IPS DF 6.9 (cell line): ENCODE data around the gene DEPDC7.
"Not testable (repeated sequence)": the region's sequence is repeated elsewhere in the genome, so short reads cannot be mapped to it uniquely, and the experiment has no call there.

Experiments
- DNase-seq: peaks from one replicate; pipeline ENCODE4 v3.0.0-alpha.2; 2013; ENCODE audit warnings: low read depth, low spot score
- H3K27ac ChIP-seq: one replicate; pipeline ENCODE4 v1.5.1; 2013; ENCODE audit warnings: low read length, control low read depth
- H3K27me3 ChIP-seq: 2 replicates; pipeline ENCODE4 v1.6.1; 2013; ENCODE audit warnings: mild to moderate bottlenecking, low read length; ENCODE audit not compliant: control insufficient read depth, insufficient read depth
- H3K36me3 ChIP-seq: 2 replicates; pipeline ENCODE4 v1.6.1; 2013; ENCODE audit warnings: low read length; ENCODE audit not compliant: control insufficient read depth, insufficient read depth
- H3K4me1 ChIP-seq: 2 replicates; pipeline ENCODE4 v1.6.1; 2013; ENCODE audit warnings: low read length; ENCODE audit not compliant: control insufficient read depth, insufficient read depth
- H3K4me3 ChIP-seq: 2 replicates; pipeline ENCODE4 v1.5.1; 2013; ENCODE audit warnings: mild to moderate bottlenecking, low read length
- H3K9me3 ChIP-seq: 2 replicates; pipeline ENCODE4 v1.6.1; 2013; ENCODE audit warnings: low read length, inconsistent platforms; ENCODE audit not compliant: control insufficient read depth, insufficient read depth
- WGBS: extraction: QIAGEN DNeasy Blood & Tissue Kit; methylation state at CpG from one replicate; pipeline ENCODE4 v1.1.7; 2013; ENCODE audit warnings: mixed read lengths, missing lambda C conversion rate; ENCODE audit not compliant: insufficient read length, insufficient coverage; 5-methylcytosine and 5-hydroxymethylcytosine counted together

Gene DEPDC7

DNA sequence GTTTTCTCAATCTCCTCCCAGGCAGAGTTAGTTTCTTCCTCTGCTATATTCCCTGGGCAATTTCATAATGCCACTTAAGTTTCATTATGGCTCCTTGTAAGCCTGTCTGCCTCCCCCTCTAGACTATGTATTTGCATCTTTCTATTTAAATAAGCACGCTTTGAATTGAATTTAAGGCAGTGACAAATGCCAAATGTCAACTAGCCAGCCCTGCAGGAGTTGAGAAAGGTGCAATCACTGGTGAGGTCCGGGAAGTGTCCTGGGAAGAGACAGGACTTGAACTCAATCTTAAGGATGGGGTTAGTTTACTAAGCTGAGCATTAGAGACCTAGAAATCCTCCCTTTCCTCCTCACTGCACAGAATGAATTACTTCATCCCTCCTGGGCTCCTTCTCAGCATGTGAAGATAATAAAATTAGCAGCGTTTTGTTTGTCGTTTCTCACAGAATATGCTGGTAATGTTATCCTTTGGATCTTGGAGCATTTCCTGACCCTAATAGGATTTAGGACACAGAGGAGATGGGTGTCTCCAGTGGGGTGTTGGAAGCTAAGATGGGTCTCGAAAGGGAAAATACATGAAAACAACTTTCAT, 25.3 kb downstream of the DEPDC7 start:
- H3K36me3 ChIP-seq: peaks cover 6% of the 10 kb centered on the region; the same call in 1 of the 2 replicates
- no peak overlapping the region for H3K27ac ChIP-seq
- no peak overlapping the region for H3K4me3 ChIP-seq
- H3K27me3 ChIP-seq: no peaks in the 10 kb centered on the region
- H3K4me1 ChIP-seq: no peaks in the 10 kb centered on the region
- no CpG with 5 or more reads among the region's 5 CpGs for WGBS
- DNase-seq: no peak
- H3K9me3 ChIP-seq: no peaks in the 10 kb centered on the region; the same call in 1 of the 2 replicates

- Histone ChIP-seq H3K4me3 (no peak overlapping the region), H3K4me1 (no peaks in the 10 kb centered on the region), H3K9me3 (no peaks in the 10 kb centered on the region; the same call in 1 of the 2 replicates), H3K27me3 (no peaks in the 10 kb centered on the region), H3K27ac (no peak overlapping the region), H3K36me3 (peaks cover 6% of the 10 kb centered on the region; the same call in 1 of the 2 replicates)
- DNase-seq: no peak
- WGBS: no CpG with 5 or more reads among the region's 2 CpGs
Measured at GRCh38 chr11:33043221-33043830, 27.6 kb downstream of the DEPDC7 start.

- no CpG with 5 or more reads among the region's 4 CpGs for WGBS
- no peak overlapping the region for H3K27ac ChIP-seq
- no peaks in the 10 kb centered on the region for H3K27me3 ChIP-seq
- no peak for DNase-seq
- no peaks in the 10 kb centered on the region for H3K4me1 ChIP-seq
- no peaks in the 10 kb centered on the region; the same call in 1 of the 2 replicates for H3K9me3 ChIP-seq
- peaks cover 6% of the 10 kb centered on the region; the same call in 1 of the 2 replicates for H3K36me3 ChIP-seq
- no peak overlapping the region for H3K4me3 ChIP-seq
Measured at GRCh38 chr11:33044285-33044756, 28.6 kb downstream of the DEPDC7 start.

DNA sequence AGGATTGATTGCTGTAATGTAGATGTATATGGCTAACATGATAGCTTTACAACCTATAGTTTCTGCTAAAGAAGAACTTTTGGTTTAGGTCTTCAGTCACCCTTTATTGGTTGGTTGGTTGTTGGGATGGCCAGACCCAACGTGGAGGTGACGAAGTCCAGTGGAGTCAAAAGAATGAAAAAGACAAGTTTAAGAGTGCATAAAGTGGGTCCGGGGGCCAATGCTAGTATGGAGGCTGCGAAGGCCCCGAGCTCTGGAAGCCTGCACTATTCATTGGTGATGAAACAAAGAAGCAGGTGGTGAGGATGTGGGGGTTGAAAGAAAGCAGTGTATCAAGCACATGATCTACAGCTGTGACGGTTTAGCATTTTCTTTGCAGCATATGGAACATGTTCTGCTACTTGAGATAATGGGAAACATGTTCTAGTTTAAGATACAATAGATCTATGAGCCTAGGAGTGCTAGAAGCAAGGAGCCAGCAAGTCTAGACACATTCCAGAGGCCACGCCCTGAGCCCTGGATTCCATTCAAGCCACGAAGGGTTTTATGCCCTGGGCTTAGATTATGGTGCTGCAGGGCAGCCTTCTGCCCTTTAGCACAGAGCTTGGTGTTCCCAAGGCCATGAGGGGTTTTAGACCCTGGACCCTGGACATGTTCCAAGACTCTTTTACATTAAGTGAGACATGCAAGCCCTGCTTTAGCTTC, 30.0 kb downstream of the DEPDC7 start:
- Histone ChIP-seq H3K27ac (no peak overlapping the region), H3K9me3 (no peaks in the 10 kb centered on the region; the same call in 1 of the 2 replicates), H3K4me3 (no peak overlapping the region), H3K4me1 (no peaks in the 10 kb centered on the region), H3K27me3 (no peaks in the 10 kb centered on the region), H3K36me3 (peaks cover 6% of the 10 kb centered on the region; the same call in 1 of the 2 replicates)
- DNase-seq: no peak
- WGBS: no CpG with 5 or more reads among the region's 8 CpGs

DNA sequence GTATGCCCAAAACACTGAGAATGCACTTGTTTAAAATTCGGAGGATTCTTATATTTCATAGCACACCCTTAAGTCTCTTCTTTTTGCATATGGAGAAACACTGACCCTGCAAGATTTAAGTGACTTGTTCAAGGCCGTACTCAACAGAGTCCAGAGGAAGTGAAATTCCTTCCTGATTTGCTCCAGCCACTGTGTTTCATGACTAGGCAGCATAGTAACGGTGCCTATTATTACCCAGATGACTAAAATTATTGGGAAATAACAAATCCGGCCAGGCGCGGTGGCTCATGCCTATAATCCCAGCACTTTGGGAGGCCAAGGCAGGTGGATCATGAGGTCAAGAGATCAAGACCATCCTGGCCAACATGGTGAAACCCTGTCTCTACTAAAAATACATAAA, 33.0 kb downstream of the DEPDC7 start:
- H3K27ac ChIP-seq, H3K4me3 ChIP-seq, H3K4me1 ChIP-seq, H3K9me3 ChIP-seq, DNase-seq, H3K36me3 ChIP-seq, H3K27me3 ChIP-seq: not testable (repeated sequence)
- WGBS: no CpG with 5 or more reads among the region's 6 CpGs

DNA sequence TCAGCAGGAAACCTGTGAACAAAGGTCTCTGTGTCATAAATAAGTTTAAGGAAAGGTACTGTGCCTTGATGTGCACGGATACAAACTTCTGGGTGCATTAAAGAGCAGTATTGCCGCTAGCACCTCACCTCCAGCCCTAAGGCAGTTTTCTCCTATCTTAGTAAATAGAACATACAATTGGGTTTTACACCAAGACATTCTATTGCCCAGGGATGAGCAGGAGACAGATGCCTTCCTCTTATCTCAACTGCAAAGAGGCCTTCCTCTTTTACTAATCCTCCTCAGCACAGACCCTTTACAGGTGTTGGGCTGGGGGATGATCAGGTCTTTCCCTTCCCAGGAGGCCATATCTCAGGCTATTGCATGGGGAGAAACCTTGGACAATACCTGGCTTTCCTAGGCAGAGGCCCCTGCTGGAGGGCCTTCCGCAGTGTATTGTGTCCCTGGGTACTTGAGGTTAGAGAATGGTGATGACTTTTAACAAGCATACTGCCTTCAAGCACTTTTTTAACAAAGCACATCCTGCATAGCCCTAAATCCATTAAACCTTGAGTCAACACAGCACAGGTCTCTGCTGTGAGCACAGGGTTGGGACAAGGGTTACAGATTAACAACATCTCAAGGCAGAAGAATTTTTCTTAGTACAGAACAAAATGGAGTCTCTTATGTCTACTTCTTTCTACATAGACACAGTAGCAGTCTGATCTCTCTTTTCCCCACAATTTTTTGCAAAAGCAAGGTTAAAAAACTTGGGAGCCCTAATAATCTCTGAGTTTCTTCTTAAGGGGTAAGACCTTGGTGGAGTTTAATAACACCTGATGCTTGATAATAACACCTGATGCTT, 34.1 kb downstream of the DEPDC7 start:
- H3K27me3 ChIP-seq, H3K4me3 ChIP-seq, H3K36me3 ChIP-seq, H3K9me3 ChIP-seq, H3K27ac ChIP-seq, H3K4me1 ChIP-seq, DNase-seq: not testable (repeated sequence)
- WGBS: no CpG with 5 or more reads among the region's 3 CpGs

DNA sequence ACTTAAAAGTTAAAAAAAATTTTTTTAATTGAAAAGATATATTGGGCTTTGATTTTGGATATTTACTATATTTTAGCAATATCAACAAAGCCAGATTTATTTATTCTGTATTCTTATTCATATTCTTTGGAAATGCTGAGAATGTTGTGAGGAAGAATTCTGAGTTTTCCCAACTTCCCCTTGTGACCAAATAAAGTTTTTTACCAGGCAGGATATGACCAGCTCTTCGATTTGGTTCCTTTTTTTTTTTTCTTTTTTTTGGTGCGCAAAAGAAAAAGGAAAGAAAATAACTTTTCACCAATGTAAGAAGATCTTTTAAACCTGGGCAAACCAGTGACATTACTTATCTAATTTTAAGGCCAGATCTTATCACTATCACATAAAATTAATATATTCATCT, 36.6 kb downstream of the DEPDC7 start:
- no peaks in the 10 kb centered on the region for H3K36me3 ChIP-seq

DNA sequence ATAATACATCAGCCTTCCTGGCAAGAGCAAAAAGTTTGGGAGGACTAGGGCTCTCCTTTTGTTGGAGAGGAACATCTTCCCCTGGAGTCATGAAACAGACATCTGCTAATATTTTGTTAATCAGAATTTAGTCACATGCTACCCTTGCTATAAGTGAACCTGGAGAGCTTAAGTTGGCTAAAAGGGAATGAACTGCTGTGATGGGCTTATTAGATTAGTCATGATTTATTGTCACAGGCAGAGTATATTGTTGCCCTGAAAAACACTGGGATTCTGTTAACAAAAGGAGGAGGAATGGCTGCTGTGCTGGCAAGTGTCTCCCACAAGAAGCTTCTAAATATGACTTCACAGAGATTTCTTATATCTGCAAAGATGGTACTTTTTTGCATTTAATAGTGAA, 39.7 kb downstream of the DEPDC7 start:
- Histone ChIP-seq H3K36me3 (no peaks in the 10 kb centered on the region), H3K4me3 (no peak overlapping the region), H3K9me3 (no peaks in the 10 kb centered on the region), H3K27me3 (no peaks in the 10 kb centered on the region), H3K27ac (no peak overlapping the region), H3K4me1 (no peaks in the 10 kb centered on the region)
- DNase-seq: no peak

More for the DNA sequence above, 36.6 kb downstream of the DEPDC7 start:
- DNase-seq: no peak
- Histone ChIP-seq H3K4me3 (no peak overlapping the region), H3K4me1 (no peaks in the 10 kb centered on the region), H3K27ac (no peak overlapping the region), H3K27me3 (no peaks in the 10 kb centered on the region), H3K9me3 (no peaks in the 10 kb centered on the region)
- WGBS: no CpG with 5 or more reads among the region's 2 CpGs

DNA sequence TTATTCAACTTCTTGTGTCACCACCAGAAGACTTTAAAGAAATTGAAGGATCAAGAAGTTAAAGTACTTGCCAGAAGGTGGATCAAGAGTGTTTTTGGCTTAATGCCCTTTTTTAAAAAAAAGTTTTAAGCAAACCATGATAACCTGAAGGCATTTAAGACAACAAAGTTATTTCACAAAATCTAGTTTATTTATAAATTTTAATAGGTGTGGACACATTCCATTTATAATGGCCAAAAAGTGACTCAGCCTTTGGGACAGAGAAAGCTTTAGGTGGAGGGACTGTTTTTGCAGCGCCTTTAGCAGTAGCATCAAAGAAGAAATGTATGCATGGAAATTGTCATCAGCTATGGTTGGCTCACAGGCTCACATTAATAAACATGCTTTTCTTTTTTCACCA, 41.6 kb downstream of the DEPDC7 start:
- DNase-seq: no peak
- H3K27me3 ChIP-seq: no peaks in the 10 kb centered on the region
- H3K4me3 ChIP-seq: no peak overlapping the region
- no peak overlapping the region for H3K27ac ChIP-seq
- H3K4me1 ChIP-seq: no peaks in the 10 kb centered on the region
- no CpG with 5 or more reads among the region's 1 CpG for WGBS
- H3K9me3 ChIP-seq: no peaks in the 10 kb centered on the region
- no peaks in the 10 kb centered on the region; the same call in 1 of the 2 replicates for H3K36me3 ChIP-seq

DNA sequence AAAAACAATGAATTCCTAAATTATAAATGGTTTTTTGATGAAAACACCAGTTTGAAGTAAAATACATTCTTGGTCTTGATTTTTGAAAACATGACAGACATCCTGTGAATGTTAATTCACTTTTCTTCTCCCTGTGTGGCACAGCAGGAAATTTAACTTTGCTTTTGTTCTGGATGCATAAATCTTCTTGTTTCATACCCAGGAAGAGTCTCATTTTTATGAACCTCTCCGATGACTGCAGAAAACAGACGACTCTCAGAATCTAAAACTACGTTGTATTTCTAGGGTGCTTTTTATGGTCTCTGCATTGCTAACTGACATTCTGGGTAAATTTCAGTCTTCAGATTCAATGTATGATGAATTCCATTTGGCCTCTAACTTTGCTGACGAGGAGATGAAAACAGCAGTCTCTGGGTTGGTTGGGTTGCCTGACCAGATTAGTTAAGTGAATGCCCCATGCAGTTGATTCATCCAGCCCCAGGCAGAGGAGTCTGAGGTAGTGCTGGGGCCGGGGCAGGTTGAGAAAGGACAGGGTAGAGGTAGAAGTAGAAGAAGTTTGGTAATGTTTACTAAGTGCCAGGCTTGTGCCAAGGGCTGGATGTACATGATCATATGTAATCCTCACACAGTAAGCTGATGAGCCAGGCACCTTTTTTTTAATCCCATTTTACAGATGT, 43.8 kb downstream of the DEPDC7 start:
- Histone ChIP-seq H3K36me3 (no peaks in the 10 kb centered on the region; the same call in 1 of the 2 replicates), H3K27ac (no peak overlapping the region), H3K4me3 (no peak overlapping the region), H3K9me3 (no peaks in the 10 kb centered on the region), H3K27me3 (no peaks in the 10 kb centered on the region), H3K4me1 (no peaks in the 10 kb centered on the region)
- no peak for DNase-seq
- no CpG with 5 or more reads among the region's 5 CpGs for WGBS
